Omental fat pad (tissue), 4 donors: ENCODE results near the gene WIPF2. TPM values are rescaled to one million over a fixed set of nuclear protein-coding genes. Genes with fewer than 3 reads are reported as not detected.

ENCODE experiments used
- ATAC-seq: fragments of 150-250 bp; one replicate; pipeline ENCODE4 v1.9.1; 2016; ENCODE audit warnings: mild to moderate bottlenecking, moderate library complexity; ENCODE audit not compliant: low FRiP score
- DNase-seq: peaks from one replicate; pipeline ENCODE4 v3.0.0-alpha.2; 2019; ENCODE audit warnings: low spot score
- CTCF ChIP-seq, 3 donors: fragments of 450-650 bp; IDR thresholded peaks; one replicate each; pipeline ENCODE4 v1.5.1; 2016 to 2017; ENCODE audit warnings: antibody characterized with exemption in 3 of 3, mild to moderate bottlenecking in 3 of 3, moderate library complexity in 2 of 3
- total RNA-seq, 4 donors: library from RNA; depleted of rRNA; stranded (reverse); fragments of >200 nt; gene quantifications; one replicate each; pipeline ENCODE4 v1.1.0, GENCODE V29; 2016

The WIPF2 gene
- total RNA-seq, 4 donors from 2014 or later = 10.1 to 12.9 (median 10.8) TPM

DNA sequence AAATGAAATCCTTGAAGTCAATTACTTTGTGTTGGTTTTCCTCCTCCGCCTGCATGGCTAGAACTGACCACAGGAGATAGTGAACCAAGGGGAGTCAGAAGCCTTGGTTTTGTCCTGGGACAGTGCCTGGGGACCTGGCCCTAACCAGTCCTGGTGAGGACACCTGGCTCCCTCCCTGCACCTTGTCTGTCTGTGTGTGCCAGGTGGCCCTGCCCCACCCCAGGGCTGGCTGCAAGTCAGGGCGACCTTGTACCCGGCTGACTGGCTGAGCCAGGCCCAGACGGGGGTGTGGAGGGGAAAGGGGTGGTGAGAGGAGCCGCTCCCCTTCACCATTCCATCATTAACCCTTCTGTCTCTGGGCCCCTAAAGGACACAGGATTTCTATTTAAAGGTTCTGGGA is 38.4 kb upstream of the WIPF2 start:
- no peak for TF ChIP-seq CTCF (IDR thresholded peaks at IDR 0.05)
- ATAC-seq (no peak), DNase-seq (no peak)

GRCh38 chr17:40181205-40181604 is 37.9 kb upstream of the WIPF2 start:
- TF ChIP-seq CTCF (IDR thresholded peaks at IDR 0.05) = no peak
- DNase-seq (no peak), ATAC-seq (no peak)

DNA sequence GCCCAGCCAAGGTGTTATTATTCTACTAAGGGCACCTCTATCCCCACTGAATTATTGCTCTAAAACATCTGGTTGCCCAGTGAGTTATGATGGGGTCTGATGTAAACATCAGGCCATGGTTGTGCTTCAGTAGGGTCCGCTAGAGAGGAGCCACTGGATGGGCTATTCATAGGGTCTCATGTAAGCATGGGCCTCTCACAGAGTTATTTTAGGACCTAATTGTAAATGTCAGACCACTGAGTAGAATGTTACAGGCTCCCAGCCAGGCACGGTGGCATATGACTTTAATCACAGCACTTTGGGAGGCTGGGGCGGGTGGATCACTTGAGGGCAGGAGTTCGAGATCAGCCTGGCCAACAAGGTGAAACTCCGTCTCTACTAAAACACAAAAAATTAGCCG is 36.5 kb upstream of the WIPF2 start:
- ATAC-seq = no peak
- TF ChIP-seq CTCF (IDR thresholded peaks at IDR 0.05) = no peak
- no peak for DNase-seq

GRCh38 chr17:40187238-40187637 is 31.9 kb upstream of the WIPF2 start:
- no peak for TF ChIP-seq CTCF (IDR thresholded peaks at IDR 0.05)
- ATAC-seq (no peak), DNase-seq (no peak)

GRCh38 chr17:40188694-40189093 is 30.4 kb upstream of the WIPF2 start:
- ATAC-seq (no peak), DNase-seq (no peak)
- no peak for TF ChIP-seq CTCF (IDR thresholded peaks at IDR 0.05)

DNA sequence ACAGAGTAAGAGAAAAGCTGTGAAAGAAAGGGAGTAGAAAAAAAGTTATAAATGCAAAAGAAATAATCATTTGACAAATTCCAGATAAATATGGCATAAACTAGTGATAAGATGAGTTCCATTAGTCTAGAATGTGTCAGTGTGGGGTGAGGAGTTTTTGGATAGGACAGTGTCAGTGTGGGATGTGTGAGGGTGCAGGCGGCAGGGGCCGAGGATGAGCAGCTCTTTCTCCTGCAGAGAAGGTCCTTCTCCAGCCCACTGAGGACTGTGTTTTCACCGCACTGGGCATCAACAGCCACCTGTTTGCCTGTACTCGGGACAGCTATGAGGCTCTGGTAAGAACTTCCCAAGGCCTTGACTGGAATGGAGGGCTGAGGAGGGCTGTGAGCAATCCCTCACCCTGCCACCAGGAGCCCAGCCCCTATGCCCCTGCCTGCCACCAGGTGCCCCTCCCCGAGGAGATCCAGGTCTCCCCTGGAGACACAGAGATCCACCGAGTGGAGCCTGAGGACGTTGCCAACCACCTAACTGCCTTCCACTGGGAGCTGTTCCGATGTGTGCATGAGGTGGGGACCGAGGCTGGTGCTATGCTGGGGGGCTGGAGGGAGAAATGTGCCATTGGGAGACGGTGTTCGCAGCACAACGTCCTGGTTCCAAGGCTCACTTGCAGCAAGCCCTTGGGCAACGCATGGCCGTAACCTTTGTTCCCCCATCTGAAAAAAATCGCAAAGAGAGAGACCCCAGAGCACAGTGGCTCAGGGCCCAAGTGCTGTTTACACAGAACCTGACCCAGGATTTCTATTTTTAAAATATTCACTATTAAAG is 28.7 kb upstream of the WIPF2 start:
- ATAC-seq (no peak), DNase-seq (no peak)
- no peak for TF ChIP-seq CTCF (IDR thresholded peaks at IDR 0.05)
